ENCODE measurements around the gene SETD1A.

DNA sequence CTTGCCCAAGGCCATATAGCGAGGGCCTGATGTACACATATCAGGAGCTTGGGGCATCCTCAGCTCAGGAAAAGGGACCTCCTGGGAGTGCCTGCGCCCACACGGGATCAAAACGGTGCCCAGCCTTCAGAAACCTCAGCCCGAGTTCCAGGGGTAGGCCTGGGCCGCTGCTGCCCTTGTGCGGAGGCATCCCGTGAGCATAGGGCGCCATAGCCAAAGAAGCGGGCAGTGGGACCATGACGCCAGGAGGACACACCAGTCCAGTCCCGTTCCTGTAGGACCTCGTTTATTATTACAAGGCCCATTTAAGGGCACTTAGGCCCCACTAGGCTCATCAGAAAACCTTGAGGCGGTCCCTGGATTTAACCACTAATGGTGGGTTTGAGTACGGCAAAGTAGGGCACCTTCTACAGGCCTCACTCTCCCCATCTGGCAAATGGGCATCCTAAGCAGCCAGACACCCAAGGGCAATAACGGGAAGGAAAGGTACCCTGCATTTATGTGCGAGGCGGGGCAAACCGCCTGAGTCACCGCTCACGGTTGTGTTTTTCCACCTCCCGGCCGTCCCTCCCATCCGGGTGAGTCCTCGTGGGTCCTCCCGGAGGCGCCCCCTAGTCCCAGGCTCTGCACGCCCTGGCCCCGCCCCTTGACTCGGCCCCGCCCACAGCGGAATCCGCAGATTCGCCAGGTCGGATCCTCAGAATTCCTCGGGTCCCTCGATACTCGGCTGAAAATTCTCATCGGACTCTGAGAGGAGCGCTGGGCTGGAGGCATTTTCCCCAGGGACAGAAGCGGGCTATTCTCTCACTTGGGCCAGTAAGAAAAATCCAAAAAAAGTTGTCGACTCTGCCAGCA lies 726 bp upstream of the SETD1A start:
- TF ChIP-seq, protein P1, sequence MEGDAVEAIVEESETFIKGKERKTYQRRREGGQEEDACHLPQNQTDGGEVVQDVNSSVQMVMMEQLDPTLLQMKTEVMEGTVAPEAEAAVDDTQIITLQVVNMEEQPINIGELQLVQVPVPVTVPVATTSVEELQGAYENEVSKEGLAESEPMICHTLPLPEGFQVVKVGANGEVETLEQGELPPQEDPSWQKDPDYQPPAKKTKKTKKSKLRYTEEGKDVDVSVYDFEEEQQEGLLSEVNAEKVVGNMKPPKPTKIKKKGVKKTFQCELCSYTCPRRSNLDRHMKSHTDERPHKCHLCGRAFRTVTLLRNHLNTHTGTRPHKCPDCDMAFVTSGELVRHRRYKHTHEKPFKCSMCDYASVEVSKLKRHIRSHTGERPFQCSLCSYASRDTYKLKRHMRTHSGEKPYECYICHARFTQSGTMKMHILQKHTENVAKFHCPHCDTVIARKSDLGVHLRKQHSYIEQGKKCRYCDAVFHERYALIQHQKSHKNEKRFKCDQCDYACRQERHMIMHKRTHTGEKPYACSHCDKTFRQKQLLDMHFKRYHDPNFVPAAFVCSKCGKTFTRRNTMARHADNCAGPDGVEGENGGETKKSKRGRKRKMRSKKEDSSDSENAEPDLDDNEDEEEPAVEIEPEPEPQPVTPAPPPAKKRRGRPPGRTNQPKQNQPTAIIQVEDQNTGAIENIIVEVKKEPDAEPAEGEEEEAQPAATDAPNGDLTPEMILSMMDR (IDR thresholded peaks at IDR 0.05) = peak in 1 of 7 experiments; percentile 11
- TF ChIP-seq POLR2AphosphoS5 (IDR thresholded peaks at IDR 0.05) (peak in 1 of 3 donors; percentile 37), POLR2A (IDR thresholded peaks at IDR 0.05) (no peak)
